Upper lobe of left lung (tissue), 6 donors: ENCODE measurements around the gene CKS2. TPM values are rescaled to one million over a fixed set of nuclear protein-coding genes. Genes with fewer than 3 reads are reported as not detected.
A peak's percentile ranks its signal among the peaks of the same experiment; 100 is the strongest.

Experiments
- ATAC-seq, 2 donors: fragments of 200-7000 bp; cut with Tn5 transposase; one replicate each; pipeline ENCODE4 v1.9.1; 2022; ENCODE audit warnings: mild to moderate bottlenecking in 2 of 2, moderate library complexity in 2 of 2; ENCODE audit not compliant: low FRiP score in 2 of 2
- DNase-seq, 2 donors: peaks; one replicate each; pipeline ENCODE4 v3.0.0-alpha.2; 2019 to 2020
- H3K27ac ChIP-seq, 4 donors: fragments of 200-600 bp; sonication (generic); one replicate each; pipeline ENCODE4 v1.5.1; 2016 to 2019
- H3K27me3 ChIP-seq, 4 donors: fragments of 200-600 bp; sonication (generic); one replicate each; pipeline ENCODE4 v1.5.1; 2017 to 2019
- H3K36me3 ChIP-seq, 4 donors: fragments of 200-600 bp; sonication (generic); one replicate each; pipeline ENCODE4 v1.5.1; 2016 to 2019
- H3K4me1 ChIP-seq, 4 donors: fragments of 200-600 bp; sonication (generic); one replicate each; pipeline ENCODE4 v1.5.1; 2018 to 2019
- H3K4me3 ChIP-seq, 4 donors: fragments of 200-600 bp; sonication (generic); one replicate each; pipeline ENCODE4 v1.5.1; 2017 to 2019; ENCODE audit warnings: mild to moderate bottlenecking in 2 of 4, moderate library complexity in 1 of 4
- H3K9me3 ChIP-seq, 4 donors: fragments of 200-600 bp; sonication (generic); one replicate each; pipeline ENCODE4 v1.5.1; 2018 to 2019
- CTCF ChIP-seq, 6 experiments: fragments of 450-650 bp in 4 of 6; fragments of 200-600 bp in 2 of 6; sonication (generic) in 2 of 6; IDR thresholded peaks; one replicate each; pipeline ENCODE4 v1.5.1; 2016 to 2019; ENCODE audit warnings: antibody characterized with exemption in 6 of 6
- EP300 ChIP-seq, 4 donors: sonication (generic); formaldehyde crosslinking; IDR thresholded peaks; one replicate each; pipeline ENCODE4 v1.5.1; 2017; ENCODE audit warnings: antibody characterized with exemption in 4 of 4, control low read depth in 2 of 4
- POLR2A ChIP-seq, 4 donors: fragments of 450-650 bp; IDR thresholded peaks; one replicate each; pipeline ENCODE4 v1.5.1; 2016 to 2017; ENCODE audit warnings: antibody characterized with exemption in 4 of 4, mild to moderate bottlenecking in 2 of 4
- POLR2AphosphoS5 ChIP-seq, 2 donors: sonication (generic); formaldehyde crosslinking; IDR thresholded peaks; one replicate each; pipeline ENCODE4 v1.5.1; 2017; ENCODE audit warnings: antibody characterized with exemption in 2 of 2
- WGBS, 2 donors: methylation state at CpG; one replicate each; pipeline ENCODE4 v1.1.5; 2017 to 2018; 5-methylcytosine and 5-hydroxymethylcytosine counted together
- total RNA-seq, 6 donors: library from RNA; depleted of rRNA in 4 of 6; stranded (reverse); fragments of >200 nt in 4 of 6; gene quantifications; one replicate each; pipeline versions ENCODE4 v1.1.0 to v1.2.1, GENCODE V29; 2016 to 2021
- donor health status: DM: no; HTN: no; CAD: no; lungs with moderate emphysema.
- donor health status: DM: no; HTN: yes; CAD: no; lungs with severe emphysema.

Gene CKS2
- total RNA-seq, 6 donors from 2014 or later: 13.0 to 107 (median 22.7) TPM

- DNase-seq (no peak), ATAC-seq (no peak)
- Histone ChIP-seq H3K4me3 (no peak overlapping the region), H3K27me3 (no peaks in the 10 kb centered on the region), H3K36me3 (peaks cover 44 to 100% (median 79%) of the 10 kb centered on the region in 4 donors), H3K27ac (no peak overlapping the region), H3K9me3 (no peaks in the 10 kb centered on the region), H3K4me1 (peaks cover 4 to 20% (median 10%) of the 10 kb centered on the region in 4 donors)
- no peak for TF ChIP-seq EP300 (IDR thresholded peaks at IDR 0.05)
- no peak for TF ChIP-seq CTCF (IDR thresholded peaks at IDR 0.05)
- no peak for TF ChIP-seq POLR2AphosphoS5 (IDR thresholded peaks at IDR 0.05)
- no peak for TF ChIP-seq POLR2A (IDR thresholded peaks at IDR 0.05)
- 95 to 96% methylated on average over 4 to 6 of the region's 6 CpGs for WGBS, 2 donors
These were observed 38.6 kb downstream of the CKS2 start for GRCh38 chr9:89349607-89350006.

DNA sequence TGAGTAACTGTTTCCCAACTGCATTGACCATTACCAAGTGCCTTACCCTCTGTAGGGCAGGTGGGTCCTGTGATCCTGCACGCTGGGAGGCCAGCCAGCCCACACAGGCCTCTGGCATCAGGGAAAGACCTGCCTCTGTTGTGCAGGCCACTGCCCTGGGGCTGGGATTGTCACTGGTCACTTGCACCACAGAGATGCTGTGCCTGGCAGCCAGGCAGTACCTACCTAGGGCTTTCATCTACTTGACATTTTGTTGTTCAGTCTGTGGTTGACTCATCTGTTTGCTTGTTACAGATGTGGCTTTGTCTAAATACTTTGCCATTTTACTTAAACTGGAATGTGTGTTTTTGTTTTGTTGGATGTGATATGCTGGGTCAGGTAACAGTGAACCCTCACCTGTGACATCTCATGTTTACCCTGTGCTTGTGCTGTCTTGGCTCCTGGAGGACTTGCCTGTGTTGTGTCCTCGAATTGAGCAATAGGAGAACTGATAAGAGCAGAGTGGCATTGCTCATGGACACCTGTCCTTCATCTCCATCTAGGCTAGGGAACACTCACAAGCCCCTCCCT, 40.1 kb downstream of the CKS2 start:
- peaks cover 4 to 20% (median 10%) of the 10 kb centered on the region in 4 donors for H3K4me1 ChIP-seq
- H3K4me3 ChIP-seq: no peak overlapping the region
- H3K27me3 ChIP-seq: no peaks in the 10 kb centered on the region
- H3K9me3 ChIP-seq: no peaks in the 10 kb centered on the region
- peaks cover 47 to 100% (median 80%) of the 10 kb centered on the region in 4 donors for H3K36me3 ChIP-seq
- DNase-seq (peak in 1 of 2 donors; percentile 39), ATAC-seq (peak in 1 of 2 donors; percentile 32)
- 66 to 81% methylated on average over 2 of the region's 2 CpGs for WGBS, 2 donors
- H3K27ac ChIP-seq: no peak overlapping the region
- no peak for TF ChIP-seq POLR2A (IDR thresholded peaks at IDR 0.05)
- no peak for TF ChIP-seq EP300 (IDR thresholded peaks at IDR 0.05)
- no peak for TF ChIP-seq CTCF (IDR thresholded peaks at IDR 0.05)
- no peak for TF ChIP-seq POLR2AphosphoS5 (IDR thresholded peaks at IDR 0.05)

DNA sequence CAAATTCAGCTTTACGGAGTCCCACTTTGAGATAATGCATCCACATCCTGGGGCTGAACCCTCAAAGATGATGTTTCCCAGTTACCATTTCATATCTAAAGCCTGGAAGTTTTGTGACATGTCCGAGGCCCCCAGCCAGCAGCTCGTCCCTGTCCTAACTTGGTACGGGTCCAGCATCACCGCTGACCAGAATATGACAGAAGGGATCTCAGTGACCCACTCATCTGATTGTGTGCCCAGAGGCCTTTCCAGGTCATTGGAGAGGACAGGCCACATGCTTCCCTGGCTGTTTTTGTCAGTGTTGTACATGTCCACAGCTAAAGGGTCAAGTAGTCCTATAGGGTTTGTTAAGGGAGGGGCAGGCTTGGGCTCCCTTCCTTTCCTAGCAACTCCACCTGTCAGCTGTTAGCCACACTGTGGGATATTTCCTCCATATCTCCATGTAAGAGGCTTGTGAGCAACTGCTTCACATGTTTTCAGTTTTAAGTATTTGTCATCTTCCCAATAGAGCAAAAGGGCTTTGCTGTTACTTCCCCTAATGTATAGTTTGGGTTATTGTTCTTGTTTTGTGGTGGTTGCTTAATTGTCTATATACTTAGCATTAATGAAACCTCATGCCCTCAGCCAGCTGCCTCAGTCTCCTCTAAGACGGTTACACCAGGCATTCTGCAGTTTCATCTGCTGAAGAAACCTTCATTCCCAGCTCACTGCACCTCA, 40.7 kb downstream of the CKS2 start:
- peaks cover 47 to 99% (median 76%) of the 10 kb centered on the region in 4 donors for H3K36me3 ChIP-seq
- peaks cover 4 to 20% (median 10%) of the 10 kb centered on the region in 4 donors for H3K4me1 ChIP-seq
- no peak overlapping the region for H3K4me3 ChIP-seq
- no peak for DNase-seq
- no peak for ATAC-seq
- H3K27ac ChIP-seq: no peak overlapping the region
- WGBS, 2 donors: 76 to 87% methylated on average over 4 to 6 of the region's 6 CpGs
- no peaks in the 10 kb centered on the region for H3K9me3 ChIP-seq
- H3K27me3 ChIP-seq: no peaks in the 10 kb centered on the region
- TF ChIP-seq EP300 (IDR thresholded peaks at IDR 0.05) (no peak), POLR2A (IDR thresholded peaks at IDR 0.05) (no peak), CTCF (IDR thresholded peaks at IDR 0.05) (no peak), POLR2AphosphoS5 (IDR thresholded peaks at IDR 0.05) (no peak)

DNA sequence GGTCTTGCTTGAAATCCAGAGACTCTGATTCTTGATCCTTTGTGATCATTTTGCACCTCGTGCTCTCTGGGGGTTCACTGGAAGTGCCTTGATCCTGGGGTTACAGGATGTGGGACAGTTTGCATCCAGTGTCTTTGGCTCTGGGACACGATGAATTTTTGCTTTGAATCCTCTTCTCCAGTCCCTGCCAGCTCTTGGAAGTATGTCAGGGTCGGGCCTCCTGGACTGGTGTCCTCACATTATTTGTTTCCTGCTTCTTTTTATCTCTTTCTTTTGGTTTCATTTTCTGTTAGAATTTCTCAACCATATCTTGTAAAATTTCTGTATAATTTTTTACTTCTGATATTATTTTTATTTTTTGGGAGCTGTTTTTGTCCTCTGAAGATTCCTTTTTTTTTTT, 41.5 kb downstream of the CKS2 start:
- TF ChIP-seq POLR2AphosphoS5 (IDR thresholded peaks at IDR 0.05) (no peak), CTCF (IDR thresholded peaks at IDR 0.05) (no peak), EP300 (IDR thresholded peaks at IDR 0.05) (no peak), POLR2A (IDR thresholded peaks at IDR 0.05) (no peak)
- DNase-seq (no peak), ATAC-seq (no peak)
- Histone ChIP-seq H3K4me3 (no peak overlapping the region), H3K36me3 (peaks cover 47 to 99% (median 77%) of the 10 kb centered on the region in 4 donors), H3K27ac (no peak overlapping the region), H3K4me1 (peaks cover 4 to 20% (median 10%) of the 10 kb centered on the region in 4 donors), H3K9me3 (no peaks in the 10 kb centered on the region), H3K27me3 (no peaks in the 10 kb centered on the region)
- 43 to 44% methylated on average over 3 of the region's 3 CpGs for WGBS, 2 donors
